CD8-positive, alpha-beta memory T cell (primary cell): ENCODE data around the gene OPRL1. TPM values are rescaled to one million over a fixed set of nuclear protein-coding genes. Genes with fewer than 3 reads are reported as not detected.
"Not testable (repeated sequence)": the region's sequence is repeated elsewhere in the genome, so short reads cannot be mapped to it uniquely, and the experiment has no call there.

ENCODE experiments used
- CTCF ChIA-PET: fragments of 350-600 bp; sonication (Branson Sonifier 250); formaldehyde crosslinking; loops from one replicate; lab custom pipeline; 2021; ENCODE audit warnings: antibody characterized with exemption; lab: Charles Lee
- POLR2A ChIA-PET: fragments of 350-600 bp; sonication (Branson Sonifier 250); formaldehyde crosslinking; loops from one replicate; lab custom pipeline; 2021; ENCODE audit warnings: antibody characterized with exemption; lab: Charles Lee
- DNase-seq, 5 donors: peaks; one replicate each; pipeline versions ENCODE4 v3.0.0 to v3.0.0-alpha.2; 2020 to 2022; ENCODE audit warnings: mixed read lengths in 1 of 5
- H3K27ac ChIP-seq: one replicate; pipeline ENCODE4 v1.7.0; 2013; ENCODE audit warnings: low read depth, mild to moderate bottlenecking, low read length, moderate library complexity
- H3K27me3 ChIP-seq: 2 replicates; pipeline ENCODE4 v1.7.0; 2013; ENCODE audit warnings: low read length, mild to moderate bottlenecking; ENCODE audit not compliant: insufficient read depth, poor library complexity, severe bottlenecking
- H3K36me3 ChIP-seq: 2 replicates; pipeline ENCODE4 v1.7.0; 2013; ENCODE audit warnings: mild to moderate bottlenecking, low read length, moderate library complexity; ENCODE audit not compliant: insufficient read depth
- H3K4me1 ChIP-seq: 2 replicates; pipeline ENCODE4 v1.7.0; 2013; ENCODE audit warnings: mild to moderate bottlenecking, low read length, moderate library complexity; ENCODE audit not compliant: insufficient read depth
- H3K4me3 ChIP-seq: 2 replicates; pipeline ENCODE4 v1.7.0; 2013; ENCODE audit warnings: mild to moderate bottlenecking, low read length
- H3K9me3 ChIP-seq: 2 replicates; pipeline ENCODE4 v1.7.0; 2013; ENCODE audit warnings: mild to moderate bottlenecking, low read length
- H3K27ac Mint-ChIP-seq, 8 donors: one replicate each; pipeline ENCODE4 v1.8.0; 2020 to 2021; ENCODE audit warnings: mixed read lengths in 8 of 8, mild to moderate bottlenecking in 6 of 8, inconsistent platforms in 3 of 8, moderate library complexity in 3 of 8
- H3K27me3 Mint-ChIP-seq, 2 donors: one replicate each; pipeline ENCODE4 v1.8.0; 2020 to 2021; ENCODE audit warnings: mixed read lengths in 2 of 2, mild to moderate bottlenecking in 1 of 2, moderate library complexity in 1 of 2
- H3K36me3 Mint-ChIP-seq, 3 donors: one replicate each; pipeline ENCODE4 v1.8.0; 2020 to 2021; ENCODE audit warnings: mixed read lengths in 3 of 3, inconsistent platforms in 1 of 3, mild to moderate bottlenecking in 1 of 3
- H3K4me1 Mint-ChIP-seq, 3 donors: one replicate each; pipeline ENCODE4 v1.8.0; 2020 to 2021; ENCODE audit warnings: mixed read lengths in 3 of 3, inconsistent platforms in 1 of 3, mild to moderate bottlenecking in 1 of 3
- H3K4me3 Mint-ChIP-seq, 7 donors: one replicate each; pipeline ENCODE4 v1.8.0; 2020 to 2021; ENCODE audit warnings: mixed read lengths in 7 of 7, mild to moderate bottlenecking in 6 of 7, moderate library complexity in 4 of 7, inconsistent platforms in 2 of 7
- H3K9me3 Mint-ChIP-seq, 5 donors: one replicate each; pipeline ENCODE4 v1.8.0; 2020 to 2022; ENCODE audit warnings: mixed read lengths in 5 of 5, mild to moderate bottlenecking in 3 of 5, moderate library complexity in 2 of 5, inconsistent platforms in 1 of 5
- polyA plus RNA-seq: library from polyadenylated mRNA; unstranded; fragments of 300-500 nt; fragmentation: Illumina TruSeq; gene quantifications from one replicate; pipeline ENCODE4 v1.2.3, GENCODE V29; 2021
- total RNA-seq, 2 experiments: library from RNA; stranded (reverse); gene quantifications; one replicate each; pipeline ENCODE4 v1.2.3, GENCODE V29; 2021

The OPRL1 gene
- total and polyA plus RNA-seq, 3 experiments from 2014 or later: 0.38 to 0.49 (median 0.44) TPM

GRCh38 chr20:64116541-64117431, 36.9 kb downstream of the OPRL1 start:
- H3K4me3 Mint-ChIP-seq: no peak overlapping the region
- no peak for DNase-seq
- POLR2A ChIA-PET: no interaction called here
- H3K27me3 Mint-ChIP-seq: peaks cover 6 to 7% of the 10 kb centered on the region in 2 donors
- Histone ChIP-seq H3K36me3 (no peaks in the 10 kb centered on the region), H3K27ac (no peak overlapping the region), H3K4me1 (peaks cover 11% of the 10 kb centered on the region), H3K27me3 (no peaks in the 10 kb centered on the region), H3K4me3 (no peak overlapping the region), H3K9me3 (no peaks in the 10 kb centered on the region)
- no peak overlapping the region for H3K27ac Mint-ChIP-seq
- no peaks in the 10 kb centered on the region for H3K9me3 Mint-ChIP-seq
- no peaks in the 10 kb centered on the region for H3K36me3 Mint-ChIP-seq
- peaks cover 6 to 10% (median 7%) of the 10 kb centered on the region in 3 donors for H3K4me1 Mint-ChIP-seq
- CTCF ChIA-PET: interaction anchor here (1.3 to 2.4 kb wide), 2 partner anchors 33 to 143 kb away, joined by 3 to 7 read pairs; partner anchors contain the start of gene LKAAEAR1

- H3K9me3 Mint-ChIP-seq, H3K9me3 ChIP-seq, H3K27ac Mint-ChIP-seq, DNase-seq, H3K27me3 ChIP-seq, H3K27me3 Mint-ChIP-seq, H3K36me3 Mint-ChIP-seq, H3K4me3 ChIP-seq, H3K4me3 Mint-ChIP-seq, H3K36me3 ChIP-seq, POLR2A ChIA-PET, H3K27ac ChIP-seq, H3K4me1 Mint-ChIP-seq: not testable (repeated sequence)
- peaks cover 11% of the 10 kb centered on the region for H3K4me1 ChIP-seq
- CTCF ChIA-PET: interaction anchor here (1.3 to 2.4 kb wide), 2 partner anchors 33 to 143 kb away, joined by 3 to 7 read pairs; partner anchors contain the start of gene LKAAEAR1
Measured at GRCh38 chr20:64117432-64117777, 37.5 kb downstream of the OPRL1 start.

GRCh38 chr20:64119301-64119680, 39.4 kb downstream of the OPRL1 start:
- ChIA-PET CTCF (interaction anchor here (1.2 to 4.1 kb wide), 7 partner anchors 9 to 139 kb away, joined by 3 to 71 read pairs (median 12); partner anchors contain the start of genes LKAAEAR1, PRPF6 and SAMD10), POLR2A (interaction anchor here (1.8 kb wide), 1 partner anchor 81 kb away, joined by 6 read pairs; no protein-coding TSS in a partner anchor)
- H3K4me1 Mint-ChIP-seq: peaks cover 6 to 10% (median 7%) of the 10 kb centered on the region in 3 donors
- H3K4me3 ChIP-seq: no peak overlapping the region
- no peak overlapping the region for H3K27ac ChIP-seq
- H3K9me3 ChIP-seq: no peaks in the 10 kb centered on the region
- H3K4me1 ChIP-seq: peaks cover 11% of the 10 kb centered on the region
- H3K27me3 Mint-ChIP-seq: peaks cover 8 to 19% of the 10 kb centered on the region in 2 donors
- H3K36me3 ChIP-seq: no peaks in the 10 kb centered on the region
- no peak overlapping the region for H3K27ac Mint-ChIP-seq
- no peak for DNase-seq
- no peaks in the 10 kb centered on the region for H3K36me3 Mint-ChIP-seq
- no peak overlapping the region for H3K4me3 Mint-ChIP-seq
- no peaks in the 10 kb centered on the region for H3K27me3 ChIP-seq
- H3K9me3 Mint-ChIP-seq: no peaks in the 10 kb centered on the region

- Mint-ChIP-seq H3K27me3 (peaks cover 8 to 23% of the 10 kb centered on the region in 2 donors), H3K27ac (peak overlapping the region in 5 of 8 donors; percentile 9 to 78 (median 44)), H3K4me1 (peaks cover 6 to 10% (median 7%) of the 10 kb centered on the region in 3 donors), H3K4me3 (peak overlapping the region; percentile 47 to 74 (median 70)), H3K36me3 (no peaks in the 10 kb centered on the region), H3K9me3 (no peaks in the 10 kb centered on the region)
- DNase-seq: no peak
- H3K36me3 ChIP-seq: no peaks in the 10 kb centered on the region
- peak overlapping the region; percentile 43 for H3K4me3 ChIP-seq
- H3K4me1 ChIP-seq: peaks cover 11% of the 10 kb centered on the region
- ChIA-PET POLR2A (interaction anchor here (1.8 kb wide), 1 partner anchor 81 kb away, joined by 6 read pairs; no protein-coding TSS in a partner anchor), CTCF (interaction anchor here (0.6 to 4.1 kb wide), 13 partner anchors 9 to 213 kb away, joined by 3 to 71 read pairs (median 4); partner anchors contain the start of genes LKAAEAR1, OPRL1, PRPF6 and RGS19)
- H3K9me3 ChIP-seq: no peaks in the 10 kb centered on the region
- no peak overlapping the region for H3K27ac ChIP-seq
- no peaks in the 10 kb centered on the region for H3K27me3 ChIP-seq
Measured at GRCh38 chr20:64119681-64120341, 39.9 kb downstream of the OPRL1 start.

- no peak overlapping the region for H3K27ac Mint-ChIP-seq
- peaks cover 6 to 10% (median 7%) of the 10 kb centered on the region in 3 donors for H3K4me1 Mint-ChIP-seq
- no peaks in the 10 kb centered on the region for H3K9me3 Mint-ChIP-seq
- no peak overlapping the region for H3K27ac ChIP-seq
- no peaks in the 10 kb centered on the region for H3K36me3 Mint-ChIP-seq
- H3K27me3 ChIP-seq: no peaks in the 10 kb centered on the region
- H3K4me1 ChIP-seq: peaks cover 11% of the 10 kb centered on the region
- H3K36me3 ChIP-seq: no peaks in the 10 kb centered on the region
- CTCF ChIA-PET: interaction anchor here (1.3 to 4.1 kb wide), 5 partner anchors 11 to 584 kb away, joined by 5 to 71 read pairs (median 10); partner anchors contain the start of genes LKAAEAR1, OPRL1, PTK6 and RGS19
- no peaks in the 10 kb centered on the region for H3K9me3 ChIP-seq
- peaks cover 8 to 27% of the 10 kb centered on the region in 2 donors for H3K27me3 Mint-ChIP-seq
- no peak for DNase-seq
- no peak overlapping the region for H3K4me3 Mint-ChIP-seq
- no peak overlapping the region for H3K4me3 ChIP-seq
- POLR2A ChIA-PET: interaction anchor here (0.6 kb wide), 1 partner anchor 26 kb away, joined by 3 read pairs; no protein-coding TSS in a partner anchor
Measured at GRCh38 chr20:64121586-64121985, 41.7 kb downstream of the OPRL1 start.

GRCh38 chr20:64122927-64123326, 43.0 kb downstream of the OPRL1 start:
- H3K36me3 ChIP-seq, H3K27me3 ChIP-seq, H3K4me1 Mint-ChIP-seq, H3K9me3 ChIP-seq, DNase-seq, H3K4me3 ChIP-seq, POLR2A ChIA-PET, H3K27ac ChIP-seq, H3K36me3 Mint-ChIP-seq, H3K4me3 Mint-ChIP-seq, CTCF ChIA-PET, H3K9me3 Mint-ChIP-seq: not testable (repeated sequence)
- peaks cover 11% of the 10 kb centered on the region for H3K4me1 ChIP-seq
- Mint-ChIP-seq H3K27me3 (peaks cover 8 to 29% of the 10 kb centered on the region in 2 donors), H3K27ac (peak overlapping the region in 1 of 8 donors; percentile 24)

GRCh38 chr20:64123517-64123916, 43.6 kb downstream of the OPRL1 start:
- H3K4me3 Mint-ChIP-seq, H3K9me3 ChIP-seq, H3K9me3 Mint-ChIP-seq, H3K27me3 ChIP-seq, H3K36me3 Mint-ChIP-seq, POLR2A ChIA-PET, H3K4me3 ChIP-seq, H3K4me1 Mint-ChIP-seq, DNase-seq, H3K27ac Mint-ChIP-seq, H3K36me3 ChIP-seq, CTCF ChIA-PET, H3K27ac ChIP-seq: not testable (repeated sequence)
- H3K27me3 Mint-ChIP-seq: peaks cover 8 to 33% of the 10 kb centered on the region in 2 donors
- H3K4me1 ChIP-seq: peaks cover 11% of the 10 kb centered on the region
